ENCODE data around the gene RFNG. TPM values are rescaled to one million over a fixed set of nuclear protein-coding genes. Genes with fewer than 3 reads are reported as not detected.

RFNG gene
- total RNA-seq, 4 donors from 2014 or later, result 33.2 to 92.0 (median 48.8) TPM

GRCh38 chr17:82091264-82092066 is 39.9 kb upstream of the RFNG start:
- peaks cover 0 to 76% (median 41%) of the 10 kb centered on the region in 4 donors for H3K36me3 ChIP-seq
- no peaks in the 10 kb centered on the region for H3K27me3 ChIP-seq
- intact Hi-C loops (cut with DNase I; ENCODE audit: low total_unique reads), result no loop called here
- H3K27ac ChIP-seq, result no peak overlapping the region
- no peak overlapping the region for H3K4me3 ChIP-seq
- no peak for DNase-seq
- no peaks in the 10 kb centered on the region for H3K9me3 ChIP-seq
- WGBS, 2 donors (ENCODE audit: low coverage in 1 of 2), result 95% methylated on average over 37 of the region's 37 CpGs; no CpG with 5 or more reads in 1 of the 2 donors
- in situ Hi-C loops (cut with MboI; ENCODE audit: low pct_ligation_motif_present in 1 of 4, low pct_unique_long_range_greater_than_20kb in 1 of 4, low sequenced_read_pairs in 3 of 4), result no loop called here
- no peak for TF ChIP-seq CTCF (IDR thresholded peaks at IDR 0.05)
- H3K4me1 ChIP-seq, result peaks cover 2 to 6% (median 4%) of the 10 kb centered on the region in 4 donors

- no peaks in the 10 kb centered on the region for H3K4me1 ChIP-seq
- peaks cover 0 to 83% (median 41%) of the 10 kb centered on the region in 4 donors for H3K36me3 ChIP-seq
- H3K9me3 ChIP-seq, result no peaks in the 10 kb centered on the region
- no peaks in the 10 kb centered on the region for H3K27me3 ChIP-seq
- 93% methylated on average over 29 of the region's 29 CpGs; no CpG with 5 or more reads in 1 of the 2 donors for WGBS, 2 donors (ENCODE audit: low coverage in 1 of 2)
- no peak for DNase-seq
- in situ Hi-C loops (cut with MboI; ENCODE audit: low pct_ligation_motif_present in 1 of 4, low pct_unique_long_range_greater_than_20kb in 1 of 4, low sequenced_read_pairs in 3 of 4), result no loop called here
- H3K27ac ChIP-seq, result no peak overlapping the region
- TF ChIP-seq EP300 (IDR thresholded peaks at IDR 0.05; ENCODE audit: low read depth) (no peak), CTCF (IDR thresholded peaks at IDR 0.05) (no peak), POLR2A (IDR thresholded peaks at IDR 0.05) (no peak), POLR2AphosphoS5 (IDR thresholded peaks at IDR 0.05) (no peak)
- intact Hi-C loops (cut with DNase I; ENCODE audit: low total_unique reads), result no loop called here
- no peak overlapping the region for H3K4me3 ChIP-seq
These were observed 39.1 kb upstream of the RFNG start for GRCh38 chr17:82090549-82091263.

- Histone ChIP-seq H3K36me3 (peaks cover 0 to 91% (median 40%) of the 10 kb centered on the region in 4 donors), H3K4me1 (no peaks in the 10 kb centered on the region), H3K27me3 (no peaks in the 10 kb centered on the region), H3K27ac (no peak overlapping the region), H3K4me3 (no peak overlapping the region), H3K9me3 (no peaks in the 10 kb centered on the region)
- 96% methylated on average over 17 of the region's 29 CpGs; no CpG with 5 or more reads in 1 of the 2 donors for WGBS, 2 donors (ENCODE audit: low coverage in 1 of 2)
- TF ChIP-seq CTCF (IDR thresholded peaks at IDR 0.05), result no peak
- TF ChIP-seq EP300 (IDR thresholded peaks at IDR 0.05; ENCODE audit: low read depth), result no peak
- TF ChIP-seq POLR2A (IDR thresholded peaks at IDR 0.05), result no peak
- TF ChIP-seq POLR2AphosphoS5 (IDR thresholded peaks at IDR 0.05), result no peak
- in situ Hi-C loops (cut with MboI; ENCODE audit: low pct_ligation_motif_present in 1 of 4, low pct_unique_long_range_greater_than_20kb in 1 of 4, low sequenced_read_pairs in 3 of 4) (no loop called here), intact Hi-C loops (cut with DNase I; ENCODE audit: low total_unique reads) (no loop called here)
- no peak for DNase-seq
These were observed 38.3 kb upstream of the RFNG start for GRCh38 chr17:82089723-82090548.

All from transverse colon (tissue), 4 donors.